GM12872 (cell line): ENCODE measurements around the gene SENP6.
A peak's percentile ranks its signal among the peaks of the same experiment; 100 is the strongest.

Experiments
- CTCF ChIP-seq: IDR thresholded peaks from 3 replicates; pipeline ENCODE4 v1.5.1; 2011; ENCODE audit warnings: low read depth, mild to moderate bottlenecking, low read length, moderate library complexity; ENCODE audit not compliant: insufficient read depth

SENP6 gene

GRCh38 chr6:75691012-75691411 is 89.3 kb downstream of the SENP6 start:
- no peak for TF ChIP-seq CTCF

DNA sequence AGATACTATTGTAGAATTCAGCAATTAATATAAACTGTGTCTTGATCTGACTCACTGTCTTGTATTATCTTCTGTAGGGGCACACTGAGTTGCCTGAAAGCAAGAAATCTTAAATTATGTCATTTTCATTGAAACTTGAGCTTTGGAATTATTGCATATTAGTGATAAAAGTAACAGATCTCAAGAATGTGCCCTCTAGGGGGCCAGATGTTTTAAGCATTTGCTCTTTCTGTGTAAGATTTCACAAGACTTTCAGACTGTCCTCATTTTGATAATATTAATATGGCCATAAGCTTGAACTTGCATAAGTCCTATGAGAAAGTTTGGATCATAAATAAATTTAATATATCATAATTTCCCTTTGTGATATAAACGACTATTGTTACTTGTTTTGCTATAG is 91.9 kb downstream of the SENP6 start:
- TF ChIP-seq CTCF = peak; percentile 15; the same call in 1 of the 3 replicates

GRCh38 chr6:75694406-75694805 is 92.7 kb downstream of the SENP6 start:
- no peak for TF ChIP-seq CTCF

GRCh38 chr6:75711173-75711572 is 109.5 kb downstream of the SENP6 start:
- no peak for TF ChIP-seq CTCF

GRCh38 chr6:75719133-75719532 is 117.5 kb downstream of the SENP6 start:
- no peak for TF ChIP-seq CTCF

GRCh38 chr6:75723382-75723781 is 121.7 kb downstream of the SENP6 start:
- TF ChIP-seq CTCF = no peak

DNA sequence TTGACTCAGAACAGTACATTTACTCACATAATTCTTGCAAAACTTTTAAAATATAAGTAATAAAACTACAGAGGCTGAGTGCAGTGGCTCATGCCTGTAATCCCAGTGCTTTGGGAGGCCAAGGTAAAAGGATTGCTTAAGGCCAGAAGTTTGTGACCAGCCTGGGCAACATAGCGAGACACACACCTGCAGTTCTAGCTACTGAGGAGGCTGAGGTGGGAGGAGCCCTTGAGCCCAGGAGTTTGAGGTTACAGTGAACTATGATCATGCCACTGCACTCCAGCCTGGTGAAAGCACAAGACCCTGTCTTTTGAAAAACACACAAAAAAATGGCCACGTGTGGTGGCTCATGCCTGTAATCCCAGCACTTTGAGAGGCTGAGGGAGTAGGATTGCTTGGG is 125.5 kb downstream of the SENP6 start:
- no peak for TF ChIP-seq CTCF
